ENCODE results near the gene P2RX6.
"Not testable (repeated sequence)": the region's sequence is repeated elsewhere in the genome, so short reads cannot be mapped to it uniquely, and the experiment has no call there.

P2RX6 gene

DNA sequence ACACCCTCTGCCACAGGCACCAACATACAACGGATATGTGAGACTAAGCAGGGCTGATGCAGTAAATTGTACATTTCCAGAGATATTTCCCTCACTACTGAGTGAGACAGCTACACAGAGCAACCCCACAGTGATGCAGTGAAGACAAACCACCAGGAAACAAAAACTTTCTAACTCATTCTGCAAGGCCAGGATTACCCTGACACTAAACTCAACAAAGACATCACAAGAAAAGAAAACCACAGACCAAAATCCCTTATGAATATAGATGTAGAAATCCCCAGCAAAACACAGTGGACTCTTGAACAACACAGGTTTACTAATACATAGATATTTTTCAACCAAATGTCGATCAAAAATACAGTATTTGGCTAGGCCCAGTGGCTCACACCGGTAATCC is 18.9 kb downstream of the P2RX6 start:
- no peak for DNase-seq

DNA sequence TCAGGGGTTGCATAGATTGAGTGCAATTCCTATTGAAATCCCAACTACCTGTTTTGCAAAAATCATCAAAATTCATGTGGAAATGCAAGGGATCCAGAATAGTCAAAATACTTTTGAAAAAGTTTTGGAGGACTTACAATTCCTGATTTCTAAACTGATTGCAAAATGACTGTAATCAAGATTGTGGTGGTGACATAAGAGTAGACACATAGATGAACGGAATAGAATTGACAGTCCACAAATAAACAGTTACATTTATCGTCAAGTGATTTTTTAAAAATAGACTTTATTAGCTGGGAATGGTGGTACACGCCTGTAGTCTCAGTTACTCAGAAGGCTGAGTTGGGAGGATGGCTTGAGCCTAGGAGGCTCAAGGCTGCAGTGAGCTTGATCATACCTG is 20.0 kb downstream of the P2RX6 start:
- no peak for DNase-seq

DNA sequence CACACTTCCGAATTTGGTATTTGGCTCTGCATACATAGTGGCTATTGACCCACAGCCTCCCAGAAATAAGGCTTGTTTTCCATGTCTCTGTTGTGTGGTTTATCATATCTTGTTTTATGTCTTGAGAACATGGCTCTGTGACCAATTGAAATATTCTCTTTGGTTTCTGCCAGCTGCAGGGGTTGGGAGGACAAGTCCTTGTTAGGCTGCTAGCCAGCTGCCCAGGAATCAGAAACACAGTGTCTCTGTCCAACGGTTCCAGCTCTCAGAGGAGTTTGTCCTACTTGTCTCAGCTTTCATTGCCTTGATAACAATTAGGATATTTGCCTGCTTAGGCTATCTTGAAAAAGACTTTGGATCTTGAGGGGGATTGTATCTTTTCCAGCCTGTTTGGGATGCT is 23.4 kb downstream of the P2RX6 start:
- DNase-seq, result no peak

DNA sequence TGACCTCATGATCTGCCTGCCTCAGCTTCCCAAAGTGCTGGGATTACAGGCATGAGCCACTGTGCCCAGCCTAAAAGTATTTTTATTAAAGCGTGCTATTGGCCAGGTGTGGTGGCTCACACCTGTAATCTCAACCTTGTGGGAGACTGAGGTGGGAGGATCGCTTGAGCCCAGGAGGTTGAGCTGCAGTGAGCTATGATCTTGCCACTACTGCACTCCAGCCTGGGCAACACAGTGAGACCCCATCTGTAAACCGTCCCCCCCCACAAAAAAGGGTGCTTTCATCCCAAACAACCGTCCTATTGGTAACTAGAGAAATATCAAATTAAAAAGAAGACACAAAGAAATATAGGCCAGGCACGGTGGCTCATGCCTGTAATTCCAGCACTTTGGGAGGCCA is 24.2 kb downstream of the P2RX6 start:
- DNase-seq, result not testable (repeated sequence)

DNA sequence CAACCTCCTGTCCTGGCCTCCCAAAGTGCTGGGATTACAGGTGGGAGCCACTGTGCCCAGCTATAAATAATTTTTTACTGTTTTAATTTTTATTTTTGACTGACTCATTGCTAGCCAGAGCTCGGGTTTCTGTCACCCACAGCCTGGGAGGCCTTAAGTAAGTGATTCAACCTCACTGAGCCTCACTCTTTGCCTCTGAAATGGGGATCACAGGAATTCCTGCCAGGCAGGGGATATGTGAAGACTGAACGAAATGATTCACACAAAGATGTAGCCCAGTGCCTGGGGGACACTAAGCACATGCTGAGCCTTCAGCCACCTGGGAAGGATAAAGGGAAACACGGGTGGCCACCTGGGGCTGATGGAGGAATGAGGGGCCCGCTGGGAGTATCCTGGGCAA is 27.0 kb downstream of the P2RX6 start:
- DNase-seq, result no peak

DNA sequence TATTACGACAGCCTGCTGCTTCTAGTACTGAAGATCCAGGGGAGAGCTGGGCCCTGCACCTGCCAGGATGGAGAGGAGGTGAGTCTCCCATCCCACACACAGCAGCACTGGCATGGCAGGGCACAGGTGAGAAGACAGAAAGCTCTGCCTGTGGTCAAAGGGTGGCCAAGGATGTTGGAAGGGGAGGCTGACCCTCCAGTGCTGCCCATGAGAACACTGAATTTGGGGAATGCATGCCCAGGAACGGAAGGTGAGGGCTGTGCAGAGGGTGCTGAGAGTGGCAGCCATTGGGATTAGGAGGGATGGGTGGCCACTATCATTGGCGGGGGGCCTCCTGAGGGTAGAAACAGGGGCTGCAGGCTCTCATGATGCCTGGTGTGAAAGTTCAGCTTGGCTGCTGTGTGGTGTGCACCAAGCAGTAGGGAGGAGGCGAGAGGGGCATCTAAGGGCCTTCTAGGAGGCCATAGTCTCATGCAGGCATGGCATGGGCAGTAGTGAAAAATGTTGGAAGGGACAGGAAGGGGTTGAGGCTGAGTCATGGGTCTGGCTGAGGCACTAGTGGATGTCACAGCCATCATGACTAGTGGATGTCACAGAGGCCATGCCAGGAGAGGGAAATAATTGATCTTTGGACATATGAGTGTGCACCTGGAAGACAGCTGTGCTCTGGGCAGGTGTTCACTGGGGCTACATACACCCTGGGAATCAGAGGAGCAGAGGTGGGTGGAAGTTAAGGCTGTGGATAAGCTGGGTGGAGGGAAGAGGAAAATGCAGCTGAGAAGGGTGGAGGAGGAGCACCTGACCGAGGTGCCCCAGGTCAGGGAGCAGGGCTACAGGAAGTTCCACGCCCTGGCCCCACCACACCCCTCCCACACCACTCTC is 28.3 kb downstream of the P2RX6 start:
- DNase-seq, result no peak

DNA sequence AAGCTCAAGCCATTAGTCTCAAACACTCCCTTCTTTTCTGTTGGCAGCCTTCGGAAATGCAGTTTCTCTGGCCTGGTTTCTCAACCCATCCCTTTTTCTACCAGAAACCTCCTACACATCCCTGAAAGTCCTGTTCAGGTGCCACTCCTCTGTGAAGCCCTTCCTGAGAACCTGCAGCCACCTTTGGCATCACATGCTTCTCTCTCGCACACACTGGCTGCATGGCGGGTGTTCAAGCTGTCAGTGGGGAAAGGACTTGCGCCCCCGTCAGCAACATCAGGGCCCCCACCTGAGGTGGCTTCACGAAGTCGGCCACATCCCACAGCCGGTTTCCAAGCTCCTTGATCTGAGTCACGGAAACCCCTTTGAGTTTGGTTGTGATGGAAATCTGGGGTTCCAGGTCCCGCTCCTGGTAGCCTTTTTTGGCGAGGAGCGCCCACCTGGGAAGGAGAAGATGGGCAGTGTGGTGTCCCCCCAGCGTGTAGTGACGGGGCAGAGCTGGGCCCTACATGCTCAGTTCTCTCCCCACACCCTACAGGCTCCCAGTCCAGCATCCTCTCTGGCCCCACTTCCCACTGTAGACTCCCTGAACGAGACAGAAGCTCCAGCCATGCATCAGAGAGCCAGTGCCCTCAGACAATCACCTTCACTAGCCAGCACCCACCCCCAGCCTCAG is 29.0 kb downstream of the P2RX6 start:
- no peak for DNase-seq

DNA sequence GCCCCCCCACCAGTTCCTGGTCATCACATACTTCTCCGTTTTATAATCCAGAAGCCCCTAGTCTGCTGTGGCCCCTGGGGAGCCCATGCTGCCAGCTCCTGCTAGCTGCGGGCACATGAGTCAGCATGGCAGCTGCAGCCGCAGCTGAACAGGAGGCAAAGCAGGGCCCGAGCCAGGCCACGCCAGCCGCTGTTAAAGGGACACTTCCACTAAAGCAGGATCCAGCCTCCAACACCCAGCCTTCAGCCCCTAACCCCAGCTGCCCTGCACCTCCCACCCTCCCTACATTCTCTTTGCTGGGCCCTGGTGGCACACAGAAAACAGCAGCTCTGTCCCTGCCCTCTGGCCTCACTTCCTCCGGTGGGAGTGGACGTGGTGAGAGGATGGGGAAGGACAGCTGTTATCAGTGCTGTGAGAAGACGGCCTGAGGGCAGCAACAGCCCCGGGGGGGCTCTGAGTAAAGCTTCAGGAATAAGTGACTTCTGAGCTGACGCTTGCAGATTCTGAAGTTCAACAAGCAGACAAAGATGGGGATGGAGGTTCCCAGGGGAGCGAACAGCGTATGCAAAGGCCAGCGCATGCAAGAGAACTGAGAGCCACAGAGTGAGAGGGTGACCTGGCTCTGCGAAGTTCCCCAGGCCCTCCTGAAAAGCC is 30.1 kb downstream of the P2RX6 start:
- no peak for DNase-seq

DNA sequence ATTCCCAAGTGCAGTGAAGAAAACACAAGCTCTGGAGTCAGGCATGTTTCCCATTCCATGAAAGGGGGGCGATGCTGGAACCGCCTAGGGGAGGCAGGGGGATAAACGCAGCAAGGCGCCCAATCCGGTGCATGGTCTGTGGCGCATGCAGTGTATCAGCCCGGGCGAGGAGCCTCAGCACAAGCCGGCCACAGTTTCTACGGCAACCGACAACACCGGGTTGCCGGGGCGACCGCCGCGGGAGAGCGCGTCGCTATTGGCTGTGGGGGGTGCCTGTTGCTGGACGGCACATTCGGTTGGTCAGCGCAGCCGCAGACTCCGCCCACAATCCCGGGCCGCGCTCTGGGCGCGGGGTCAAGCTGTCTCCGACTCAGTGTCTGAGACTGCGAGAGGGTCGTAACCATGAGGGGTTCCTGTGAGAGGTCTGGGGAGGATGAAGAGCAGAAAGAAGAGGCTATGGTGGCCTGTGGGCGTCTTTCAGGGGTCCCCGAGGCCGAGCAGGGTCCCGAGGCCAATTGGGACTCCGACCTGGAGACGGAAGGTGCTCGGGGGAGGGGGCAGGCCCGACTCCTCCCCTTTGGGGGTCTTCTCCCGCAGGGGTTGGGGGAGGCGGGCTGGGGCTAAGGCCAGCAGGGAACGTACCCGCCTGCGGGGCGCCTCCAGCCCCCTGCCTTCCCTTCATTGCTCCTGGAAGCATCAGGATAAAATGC is 30.8 kb downstream of the P2RX6 start, which contains the start of gene LRRC74B:
Gene LRRC74B (plus strand): TSS at position 362 of the 710 bp plus-strand sequence. CDS start 41 bp downstream, at position 403.
- DNase-seq, result peak; percentile 29

DNA sequence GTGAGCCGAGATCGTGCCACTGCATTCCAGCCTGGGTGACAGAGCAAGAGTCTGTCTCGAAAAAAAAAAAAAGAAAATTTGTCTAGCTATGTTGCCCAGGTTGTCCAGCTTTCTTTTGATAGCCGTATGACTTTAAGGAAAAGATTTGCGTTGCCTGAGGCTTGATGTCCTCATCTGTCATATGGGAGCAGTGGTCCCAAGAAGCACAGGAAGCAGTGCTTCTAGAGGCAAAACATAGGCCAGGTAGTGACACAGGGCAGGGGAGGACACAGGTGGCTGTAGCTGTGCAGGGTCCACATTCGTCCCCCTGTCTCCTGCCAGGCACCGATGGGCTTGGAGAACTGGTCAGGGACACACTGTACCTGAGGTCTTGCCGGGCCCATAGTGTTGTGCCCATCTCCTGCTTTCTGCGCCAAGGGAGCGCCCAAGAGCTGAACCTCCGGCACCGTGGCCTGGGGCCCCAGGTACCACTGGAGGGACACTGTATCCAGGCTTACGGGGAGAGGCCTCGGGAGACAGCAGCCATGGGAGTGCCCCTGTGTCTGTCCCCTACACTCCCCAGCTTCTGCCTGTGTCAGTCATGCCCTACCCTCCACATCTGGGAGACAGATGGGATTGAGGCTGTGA is 32.2 kb downstream of the P2RX6 start:
- DNase-seq, result no peak

DNA sequence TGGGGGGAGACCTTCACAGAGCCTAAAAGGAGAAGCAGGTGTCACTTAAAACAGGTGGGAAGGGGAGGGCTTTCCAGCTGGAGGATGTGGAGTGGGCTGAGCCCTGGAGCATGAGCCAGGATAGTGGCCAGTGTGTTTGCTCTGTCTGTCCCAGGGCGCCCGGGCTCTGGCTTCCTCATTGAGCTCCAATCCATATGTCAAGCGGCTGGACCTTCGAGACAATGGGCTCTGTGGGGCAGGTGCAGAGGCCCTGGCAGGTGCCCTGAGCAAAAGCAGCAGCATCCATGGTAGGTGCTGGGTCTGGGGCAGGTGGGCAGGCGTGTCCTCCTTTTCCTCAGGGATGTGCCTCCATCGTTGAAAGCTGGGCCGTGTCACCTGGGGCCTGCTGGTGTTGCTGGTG is 32.8 kb downstream of the P2RX6 start:
- DNase-seq, result no peak

DNA sequence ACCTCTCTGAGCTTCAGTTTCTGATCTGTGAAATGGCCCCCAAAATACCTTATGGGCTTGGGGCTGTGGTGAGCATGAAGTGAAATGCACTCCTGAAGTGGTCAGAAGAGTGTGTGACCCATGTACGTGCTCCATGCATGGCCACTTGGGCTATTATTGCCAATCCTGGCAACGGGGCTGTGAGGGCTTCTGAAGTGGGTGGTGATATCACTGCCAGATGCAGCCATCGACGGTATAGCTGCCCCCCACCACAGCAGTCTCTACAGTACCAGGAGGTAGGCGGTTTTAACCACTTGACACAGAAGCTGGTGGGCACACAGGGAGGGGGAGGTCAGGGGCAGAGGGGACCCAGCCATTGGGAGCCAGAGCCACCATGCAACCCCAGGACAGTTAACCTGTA is 33.5 kb downstream of the P2RX6 start:
- DNase-seq, result not testable (repeated sequence)

DNA sequence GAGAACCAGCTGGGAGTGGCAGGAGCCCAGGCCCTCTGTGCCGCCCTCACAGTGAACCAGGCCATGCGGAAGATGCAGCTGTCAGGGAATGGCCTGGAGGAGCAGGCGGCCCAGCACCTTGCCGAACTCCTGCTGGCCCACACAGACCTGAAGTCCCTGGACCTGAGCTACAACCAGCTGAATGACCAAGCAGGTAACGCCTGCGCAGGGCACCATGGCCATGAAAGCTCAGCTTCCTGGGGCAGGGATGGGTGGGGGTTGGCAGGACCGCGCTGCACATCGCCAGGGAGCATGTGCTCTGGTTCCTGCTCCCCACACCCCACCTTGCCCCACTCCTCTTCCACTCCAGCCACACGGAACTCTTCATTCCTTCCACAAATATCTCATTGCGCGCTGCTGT is 34.0 kb downstream of the P2RX6 start:
- not testable (repeated sequence) for DNase-seq

DNA sequence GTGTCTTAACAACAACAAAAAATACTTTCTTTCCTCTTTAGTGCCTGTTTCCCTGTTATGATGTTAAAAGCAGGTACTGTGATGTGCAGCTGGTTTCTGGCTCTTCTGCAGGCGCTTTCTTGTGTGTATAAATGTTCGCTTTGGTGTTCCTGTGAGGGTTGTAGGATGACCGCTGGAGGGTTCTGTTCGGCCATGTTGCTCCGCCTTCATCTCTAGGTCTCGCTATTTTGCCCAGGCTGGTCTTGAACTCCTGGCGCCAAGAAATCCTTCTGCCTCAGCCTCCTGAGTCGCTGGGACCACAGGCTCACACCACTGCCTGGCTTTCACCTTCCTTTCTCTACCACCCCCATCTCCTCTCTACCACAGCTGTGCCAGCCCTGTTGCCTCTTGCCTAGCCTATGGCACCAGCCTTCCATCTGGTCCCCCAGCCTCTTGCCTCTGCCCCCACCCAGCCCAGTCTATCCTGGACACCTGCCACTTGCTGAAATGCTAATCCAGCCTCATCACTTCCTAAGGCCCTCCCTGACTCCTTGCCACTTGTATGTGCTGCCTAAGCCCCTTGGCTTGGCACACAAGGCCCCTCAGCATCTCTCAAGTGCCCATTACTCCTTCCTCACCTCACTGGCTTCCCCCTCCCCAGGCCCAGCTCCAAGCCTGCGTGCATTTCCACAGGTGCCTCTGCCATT is 36.3 kb downstream of the P2RX6 start:
- DNase-seq, result no peak

DNA sequence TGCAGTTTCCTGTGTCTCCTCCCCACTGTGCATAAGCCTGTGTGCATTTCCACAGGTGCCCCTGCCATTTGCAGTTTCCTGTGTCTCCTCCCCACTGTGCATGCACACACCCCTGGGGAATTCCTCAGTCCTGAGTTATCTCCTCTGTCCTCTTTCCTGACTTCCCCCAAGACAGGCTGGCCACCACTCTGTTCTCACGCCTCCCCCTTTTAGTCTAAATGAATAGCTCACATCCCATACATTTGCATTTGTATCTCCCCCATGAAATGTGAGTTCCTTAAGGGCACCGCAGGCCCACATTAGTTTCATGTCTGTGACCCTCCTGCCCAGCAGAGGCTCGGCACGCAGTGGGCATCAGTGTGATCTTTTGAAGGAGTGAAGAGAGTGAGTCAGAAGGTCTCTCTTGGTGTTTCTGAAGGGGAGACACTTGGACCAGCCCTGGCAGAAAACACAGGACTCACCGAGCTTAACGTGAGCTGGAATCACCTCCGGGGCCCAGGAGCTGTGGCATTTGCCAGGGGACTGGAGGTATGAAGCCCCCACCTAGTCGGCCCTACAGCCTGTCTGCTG is 37.0 kb downstream of the P2RX6 start:
- DNase-seq, result no peak

DNA sequence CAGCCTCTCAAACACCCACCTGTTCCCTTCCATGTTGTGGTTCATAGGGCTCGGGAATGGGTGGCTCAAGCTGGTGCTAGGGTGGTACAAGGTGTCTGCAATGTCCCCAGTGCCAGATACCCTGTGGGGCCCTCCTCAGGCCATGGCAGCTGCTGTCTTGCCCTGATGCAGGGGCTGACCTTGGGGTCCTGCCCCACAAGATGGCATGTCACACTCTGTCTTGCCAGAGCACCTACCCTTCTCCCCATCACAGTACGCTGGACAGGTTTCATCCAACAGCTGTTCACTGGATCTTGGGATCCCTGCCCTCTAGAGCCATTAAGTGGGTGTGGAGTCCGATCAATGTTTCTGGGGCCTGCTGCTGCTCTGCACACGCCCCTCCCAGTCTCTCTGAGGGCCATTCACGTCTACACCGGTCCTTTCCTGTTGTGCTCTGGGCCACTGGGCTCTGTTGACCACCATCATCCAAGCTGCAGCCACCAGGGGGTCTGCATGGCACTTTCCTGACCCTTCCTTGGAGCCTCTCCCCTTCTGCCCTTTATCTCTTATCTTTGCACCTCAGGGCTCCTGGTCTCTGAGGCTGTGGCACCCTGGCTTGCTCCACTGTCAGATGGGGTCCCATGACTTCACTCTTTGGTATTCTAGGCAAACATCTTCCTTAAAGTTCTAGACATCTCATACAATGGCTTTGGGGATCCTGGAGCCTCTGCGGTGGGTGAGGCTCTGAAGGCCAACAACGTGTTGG is 37.9 kb downstream of the P2RX6 start:
- no peak for DNase-seq

DNA sequence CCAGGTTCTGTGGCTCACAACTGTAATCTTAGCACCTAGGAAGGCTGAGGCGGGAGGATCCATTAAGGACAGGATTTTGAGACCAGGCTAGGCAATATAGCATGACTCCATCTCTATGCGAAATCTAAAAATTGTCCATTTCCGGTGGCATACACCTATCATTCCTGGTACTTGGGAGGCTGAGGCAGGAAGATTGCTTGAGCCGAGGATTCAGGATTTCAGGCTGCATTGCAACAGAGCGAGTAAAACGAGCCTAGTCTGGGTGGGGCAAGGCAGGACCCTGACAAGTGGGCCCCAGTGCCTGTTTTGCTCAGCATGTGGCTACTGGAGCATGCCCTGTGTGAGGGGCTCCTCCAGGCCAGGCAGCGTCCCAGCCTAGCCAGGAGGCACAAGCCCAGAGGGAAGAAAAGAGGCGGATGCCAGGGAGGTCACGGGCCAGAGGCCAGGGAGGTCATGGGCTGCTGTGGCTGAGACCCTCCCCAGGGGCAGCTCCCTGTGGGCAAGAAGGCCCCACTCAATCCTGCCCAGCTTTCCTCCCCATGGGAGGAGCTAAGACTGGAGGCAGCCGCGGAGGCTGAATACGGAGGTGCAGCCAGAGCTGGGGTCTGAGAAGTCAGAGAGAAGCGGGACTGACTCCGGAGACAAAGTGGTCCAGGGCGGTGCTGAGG is 39.2 kb downstream of the P2RX6 start:
- DNase-seq, result no peak

DNA sequence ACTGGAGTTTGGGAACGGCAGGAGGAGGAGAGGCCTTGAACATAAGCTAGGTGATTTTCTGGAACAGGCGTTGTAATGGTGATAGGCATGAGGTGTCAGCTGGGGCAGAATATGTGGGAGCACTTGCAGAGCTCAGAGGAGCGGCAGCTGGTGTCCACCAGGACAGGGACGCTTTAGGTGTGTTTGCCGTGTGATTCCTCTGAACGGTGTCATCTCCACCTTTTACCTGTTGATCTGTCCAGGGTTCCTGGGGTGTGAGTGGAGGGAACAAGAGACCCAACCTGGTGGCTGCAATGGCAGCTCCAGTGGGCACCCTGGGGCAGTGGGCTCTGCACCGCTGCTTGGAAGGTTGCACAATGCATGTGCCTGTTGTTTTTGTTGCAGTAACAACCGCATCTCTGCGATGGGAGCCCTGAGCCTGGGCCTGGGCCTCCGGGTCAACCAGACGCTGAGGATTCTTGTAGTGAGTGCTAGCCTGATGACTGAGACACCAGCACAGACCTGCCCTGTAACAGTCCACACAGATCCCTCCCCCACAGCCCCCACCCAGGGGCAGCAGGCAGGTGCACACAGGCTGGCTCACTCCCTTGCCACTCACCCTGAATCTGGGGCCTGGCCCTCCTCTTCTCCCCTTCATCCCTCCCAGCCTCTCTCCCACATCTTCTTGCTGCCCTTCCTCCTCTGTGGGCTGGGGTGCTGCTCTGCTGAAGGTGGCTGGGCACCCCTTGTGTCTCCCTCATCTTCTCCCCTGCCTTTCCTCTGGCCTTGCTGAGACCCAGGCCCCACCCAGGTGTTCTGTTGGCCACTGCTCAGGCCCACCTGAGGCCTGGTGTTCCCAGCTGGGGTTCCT is 40.0 kb downstream of the P2RX6 start:
- DNase-seq, result no peak

DNA sequence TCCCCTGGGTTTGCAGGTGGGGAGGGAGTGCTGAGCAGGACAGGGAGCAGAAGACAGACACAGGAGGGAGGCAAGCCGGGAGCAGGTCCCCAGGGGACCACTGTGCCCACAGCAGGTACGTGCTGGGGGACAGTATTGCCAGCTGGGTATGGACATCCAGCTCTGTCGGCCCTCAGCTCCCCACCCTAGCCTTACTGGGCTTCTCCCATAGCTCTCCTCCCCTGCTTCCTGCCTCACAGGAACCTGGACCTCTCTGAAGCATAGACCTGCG is 40.5 kb downstream of the P2RX6 start:
- DNase-seq, result no peak

All from T-helper 9 cell (primary cell).